ENCODE measurements around the gene PYDC1.
"Not testable (repeated sequence)": the region's sequence is repeated elsewhere in the genome, so short reads cannot be mapped to it uniquely, and the experiment has no call there.

PYDC1 gene

GRCh38 chr16:31223044-31223443 is 6.1 kb upstream of the PYDC1 start:
- in situ Hi-C loops (cut with MboI; ENCODE audit: low sequenced_read_pairs), result no loop called here

GRCh38 chr16:31221357-31222160 is 4.6 kb upstream of the PYDC1 start:
- in situ Hi-C loops (cut with MboI; ENCODE audit: low sequenced_read_pairs), result no loop called here

GRCh38 chr16:31219154-31219741 is 2.3 kb upstream of the PYDC1 start:
- in situ Hi-C loops (cut with MboI; ENCODE audit: low sequenced_read_pairs), result no loop called here

GRCh38 chr16:31217136-31217530 is 198 bp upstream of the PYDC1 start:
- in situ Hi-C loops (cut with MboI; ENCODE audit: low sequenced_read_pairs), result no loop called here

- in situ Hi-C loops (cut with MboI; ENCODE audit: low sequenced_read_pairs), result no loop called here
These were observed 1.4 kb downstream of the PYDC1 start for GRCh38 chr16:31215287-31216162.

- in situ Hi-C loops (cut with MboI; ENCODE audit: low sequenced_read_pairs), result no loop called here
These were observed 2.1 kb downstream of the PYDC1 start for GRCh38 chr16:31214708-31215286.

- in situ Hi-C loops (cut with MboI; ENCODE audit: low sequenced_read_pairs), result no loop called here
These were observed 2.8 kb downstream of the PYDC1 start, which contains the start of gene TRIM72 for GRCh38 chr16:31213877-31214707. Gene TRIM72 (plus strand): TSS chr16:31214119. CDS start chr16:31214739, 620 bp downstream.

GRCh38 chr16:31213342-31213741 is 3.6 kb downstream of the PYDC1 start:
- in situ Hi-C loops (cut with MboI; ENCODE audit: low sequenced_read_pairs), result no loop called here

- in situ Hi-C loops (cut with MboI; ENCODE audit: low sequenced_read_pairs), result no loop called here
These were observed 10.2 kb downstream of the PYDC1 start for GRCh38 chr16:31206776-31207175.

GRCh38 chr16:31204871-31205666 is 11.9 kb downstream of the PYDC1 start:
- in situ Hi-C loops (cut with MboI; ENCODE audit: low sequenced_read_pairs), result no loop called here

- in situ Hi-C loops (cut with MboI; ENCODE audit: low sequenced_read_pairs), result no loop called here
These were observed 14.2 kb downstream of the PYDC1 start, which contains the start of gene PYCARD for GRCh38 chr16:31202414-31203375. Gene PYCARD (minus strand): TSS chr16:31202760. CDS start chr16:31202690, 70 bp downstream.

GRCh38 chr16:31201582-31202413 is 15.1 kb downstream of the PYDC1 start:
- in situ Hi-C loops (cut with MboI; ENCODE audit: low sequenced_read_pairs), result no loop called here

GRCh38 chr16:31200821-31201568 is 15.9 kb downstream of the PYDC1 start:
- in situ Hi-C loops (cut with MboI; ENCODE audit: low sequenced_read_pairs), result no loop called here

- in situ Hi-C loops (cut with MboI; ENCODE audit: low sequenced_read_pairs), result not testable (repeated sequence)
These were observed 16.8 kb downstream of the PYDC1 start for GRCh38 chr16:31200111-31200510.

- in situ Hi-C loops (cut with MboI; ENCODE audit: low sequenced_read_pairs), result no loop called here
These were observed 17.4 kb downstream of the PYDC1 start for GRCh38 chr16:31199430-31200041.

- in situ Hi-C loops (cut with MboI; ENCODE audit: low sequenced_read_pairs), result no loop called here
These were observed 18.6 kb downstream of the PYDC1 start for GRCh38 chr16:31198207-31198882.

Measured in hTERT RPE-1 (cell line).